GM13977 (cell line): ENCODE data around the gene NPAS4.
"Not testable (repeated sequence)": the region's sequence is repeated elsewhere in the genome, so short reads cannot be mapped to it uniquely, and the experiment has no call there.

Source experiments
- DNase-seq: peaks from one replicate; pipeline ENCODE4 v3.0.0; 2012; ENCODE audit warnings: low spot score
- in situ Hi-C: fragments of 300-500 bp; cut with MboI; formaldehyde crosslinking; loops from one replicate; pipeline ENCODE4 v1.12.0; 2022; ENCODE audit warnings: low sequenced_read_pairs, low pct_unique_long_range_greater_than_20kb, mixed read lengths, inconsistent platforms; ENCODE audit not compliant: unreplicated experiment
- TF ChIP-seq, protein P1 (sequence below): IDR thresholded peaks from 2 replicates; pipeline ENCODE4 v1.5.1; 2012; ENCODE audit warnings: mild to moderate bottlenecking, control low read depth; ENCODE audit not compliant: insufficient read depth; ENCODE audit errors: extremely low read depth, missing control alignments

Gene NPAS4

DNA sequence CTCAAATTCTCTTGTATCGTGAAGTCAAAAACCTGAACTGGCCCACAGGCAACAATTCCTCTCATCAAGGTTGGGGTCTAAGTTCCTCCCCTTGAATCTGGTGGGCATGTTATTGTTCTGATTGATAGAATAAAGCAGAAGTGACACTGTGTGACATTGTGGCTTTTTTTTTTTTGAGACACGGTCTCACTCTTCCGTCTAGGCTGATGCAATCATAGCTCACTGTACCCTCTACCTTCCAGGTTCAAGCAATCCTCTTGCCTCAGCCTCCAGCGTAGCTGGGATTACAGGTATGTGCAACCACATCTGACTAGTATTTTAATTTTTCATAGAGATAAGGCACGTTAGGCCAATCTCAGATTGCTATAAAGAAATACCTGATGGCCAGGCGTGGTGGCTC, 37.0 kb downstream of the NPAS4 start:
- no peak for DNase-seq
- in situ Hi-C loops, result no loop called here
- TF ChIP-seq, protein P1, sequence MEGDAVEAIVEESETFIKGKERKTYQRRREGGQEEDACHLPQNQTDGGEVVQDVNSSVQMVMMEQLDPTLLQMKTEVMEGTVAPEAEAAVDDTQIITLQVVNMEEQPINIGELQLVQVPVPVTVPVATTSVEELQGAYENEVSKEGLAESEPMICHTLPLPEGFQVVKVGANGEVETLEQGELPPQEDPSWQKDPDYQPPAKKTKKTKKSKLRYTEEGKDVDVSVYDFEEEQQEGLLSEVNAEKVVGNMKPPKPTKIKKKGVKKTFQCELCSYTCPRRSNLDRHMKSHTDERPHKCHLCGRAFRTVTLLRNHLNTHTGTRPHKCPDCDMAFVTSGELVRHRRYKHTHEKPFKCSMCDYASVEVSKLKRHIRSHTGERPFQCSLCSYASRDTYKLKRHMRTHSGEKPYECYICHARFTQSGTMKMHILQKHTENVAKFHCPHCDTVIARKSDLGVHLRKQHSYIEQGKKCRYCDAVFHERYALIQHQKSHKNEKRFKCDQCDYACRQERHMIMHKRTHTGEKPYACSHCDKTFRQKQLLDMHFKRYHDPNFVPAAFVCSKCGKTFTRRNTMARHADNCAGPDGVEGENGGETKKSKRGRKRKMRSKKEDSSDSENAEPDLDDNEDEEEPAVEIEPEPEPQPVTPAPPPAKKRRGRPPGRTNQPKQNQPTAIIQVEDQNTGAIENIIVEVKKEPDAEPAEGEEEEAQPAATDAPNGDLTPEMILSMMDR, result no peak

DNA sequence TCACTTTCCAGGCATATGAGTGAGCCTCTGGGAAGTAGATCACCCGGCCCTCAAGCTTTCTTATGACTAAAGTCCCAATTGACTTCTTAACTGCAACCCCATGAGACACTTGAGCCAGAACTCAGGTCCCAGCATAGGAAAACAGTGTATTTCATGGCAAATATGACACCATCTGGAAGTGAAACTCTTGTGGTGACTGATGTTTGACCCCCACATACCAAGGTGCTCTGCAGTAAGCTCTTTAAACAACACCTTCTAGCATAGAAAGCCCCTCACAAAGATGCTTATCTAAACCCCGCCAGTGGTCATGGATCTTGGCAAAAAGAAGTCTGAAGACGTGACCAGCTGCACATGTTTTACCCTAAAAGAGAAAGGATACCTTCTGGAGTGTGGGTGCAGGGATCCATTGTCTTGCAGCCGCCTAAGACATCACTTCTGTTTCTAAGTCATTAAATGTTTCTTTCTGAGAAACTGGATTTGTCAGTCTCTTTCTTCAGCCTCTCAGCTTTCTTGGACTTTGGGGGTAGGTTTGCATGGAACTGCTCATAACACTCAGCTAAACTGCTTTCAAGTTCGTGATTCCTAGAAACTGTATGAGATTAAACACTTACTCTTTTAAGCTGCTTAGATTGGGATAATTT, 38.4 kb downstream of the NPAS4 start:
- no peak for DNase-seq
- TF ChIP-seq, protein P1, result no peak
- in situ Hi-C loops, result no loop called here

- in situ Hi-C loops, result no loop called here
- TF ChIP-seq, protein P1, result no peak
Measured at GRCh38 chr11:66462010-66462409, 41.2 kb downstream of the NPAS4 start.

DNA sequence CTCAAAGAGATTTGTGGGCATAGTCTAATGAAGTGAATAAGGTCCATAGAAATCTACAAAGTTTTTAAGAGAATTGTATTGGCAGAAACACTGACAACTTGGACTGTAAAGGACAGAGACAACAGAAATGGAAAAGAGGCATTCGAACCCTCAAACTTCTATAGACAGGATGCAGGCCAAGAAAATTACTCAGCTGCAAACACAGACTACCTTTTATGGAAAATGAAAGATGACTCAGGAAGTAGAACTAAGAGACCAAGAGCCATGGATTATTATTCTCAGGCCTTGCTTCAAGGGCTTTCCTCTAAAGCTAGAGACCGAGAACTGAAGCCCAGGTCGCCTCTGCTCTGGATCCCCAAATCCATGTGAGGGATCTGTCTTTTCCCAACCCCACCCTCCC, 42.1 kb downstream of the NPAS4 start:
- TF ChIP-seq, protein P1, result no peak
- in situ Hi-C loops, result no loop called here
- no peak for DNase-seq

More at GRCh38 chr11:66462010-66462409, 41.2 kb downstream of the NPAS4 start:
- DNase-seq, result no peak

GRCh38 chr11:66464116-66464515, 43.3 kb downstream of the NPAS4 start:
- in situ Hi-C loops, DNase-seq: not testable (repeated sequence)

DNA sequence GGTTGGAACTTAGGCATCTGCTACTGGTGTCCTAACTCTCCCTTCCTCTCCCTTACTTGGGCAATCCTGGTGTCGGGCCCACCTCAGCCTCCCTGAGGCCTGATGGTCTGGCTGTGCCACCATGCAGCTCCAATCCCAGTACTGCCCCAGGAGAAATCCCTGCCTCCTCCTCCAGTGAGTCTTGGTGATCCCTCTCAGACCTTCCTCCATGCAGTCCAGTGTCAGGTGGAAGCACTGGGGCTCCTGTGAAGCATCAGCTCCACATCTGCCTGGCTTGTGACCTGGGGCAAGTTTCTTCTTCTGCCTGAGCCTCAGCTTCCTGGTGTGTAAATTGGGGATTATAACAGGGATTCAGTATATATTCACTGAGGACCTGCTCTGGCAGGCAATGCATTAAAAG, 44.1 kb downstream of the NPAS4 start:
- in situ Hi-C loops, result no loop called here
- TF ChIP-seq, protein P1, result no peak
- DNase-seq, result no peak

DNA sequence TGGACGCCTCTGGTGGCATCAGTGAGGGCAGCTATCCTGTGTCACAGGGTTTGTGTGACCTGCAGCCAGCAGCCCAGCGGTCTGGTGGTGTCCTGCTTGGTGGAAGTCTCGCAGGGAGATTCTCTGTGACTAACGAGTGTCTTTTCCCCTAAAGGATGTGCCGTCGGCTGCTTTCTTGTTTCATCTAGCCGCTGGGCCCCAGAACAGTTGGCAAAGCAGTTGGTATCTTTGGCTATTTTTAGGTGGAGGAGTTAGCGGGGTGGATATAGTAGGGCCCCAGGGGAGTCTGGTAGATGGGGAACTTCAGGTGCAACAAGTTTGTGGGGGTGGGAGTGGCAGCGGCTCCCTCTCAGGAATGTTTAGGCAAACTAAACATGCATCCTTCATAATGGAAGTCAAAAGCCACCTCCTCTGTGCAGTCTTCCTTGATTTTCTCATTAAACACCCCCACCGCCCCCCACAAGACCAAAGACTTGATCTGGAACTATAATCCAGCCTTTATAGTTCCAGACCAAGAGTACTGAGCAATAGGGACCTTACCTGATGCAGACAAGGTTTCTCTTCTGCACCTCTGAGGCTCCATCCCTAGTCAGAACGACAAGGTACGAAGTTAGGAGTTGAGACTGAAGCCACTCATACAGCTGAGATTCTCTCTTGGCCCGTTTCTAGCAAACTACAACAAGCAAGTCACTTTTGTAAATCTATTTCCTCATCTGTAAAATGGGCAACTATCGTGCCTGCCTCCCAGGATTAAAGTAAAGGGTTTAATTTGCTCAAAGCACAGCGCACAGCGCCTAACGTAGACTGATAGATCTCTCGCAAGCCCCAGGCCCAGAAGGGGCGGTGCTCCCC, 44.8 kb downstream of the NPAS4 start:
- in situ Hi-C loops, result no loop called here
- TF ChIP-seq, protein P1, result no peak
- DNase-seq, result no peak
